ENCODE data around the gene CALHM5. TPM values are rescaled to one million over a fixed set of nuclear protein-coding genes. Genes with fewer than 3 reads are reported as not detected.

Gene CALHM5
- total and polyA plus RNA-seq, 9 of the 15 experiments (the other 6 are each of a cell fraction or from before 2014, with no cell fraction given), result under 0.01 to 0.05 (median 0.02) TPM; not detected in 2

- TF ChIP-seq ZNF398 (CRISPR knock-in tag; IDR thresholded peaks at IDR 0.05), result no peak
- no peak for TF ChIP-seq ZNF263 (CRISPR knock-in tag; IDR thresholded peaks at IDR 0.05; ENCODE audit: borderline replicate concordance)
- TF ChIP-seq KLF13 (tag; IDR thresholded peaks at IDR 0.05; ENCODE audit: borderline replicate concordance, low read depth), result no peak
- peak in 1 of 2 experiments; percentile 31; a peak in 1 of 4 replicates for TF ChIP-seq SRF (CRISPR knock-in tag; IDR thresholded peaks at IDR 0.05)
- no peak for TF ChIP-seq IRF9 (tag; IDR thresholded peaks at IDR 0.05)
- no peak for TF ChIP-seq ZNF316 (IDR thresholded peaks at IDR 0.05)
- no peak for TF ChIP-seq PREB (CRISPR knock-in tag; IDR thresholded peaks at IDR 0.05)
- TF ChIP-seq MYNN (IDR thresholded peaks at IDR 0.05), result no peak
- TF ChIP-seq MYNN (CRISPR knock-in tag; IDR thresholded peaks at IDR 0.05), result no peak
- TF ChIP-seq BCL6 (CRISPR knock-in tag; IDR thresholded peaks at IDR 0.05), result no peak
- no peak for TF ChIP-seq ZNF644 (tag; IDR thresholded peaks at IDR 0.05; ENCODE audit: low read depth)
- no peak for TF ChIP-seq GTF2E2 (tag; IDR thresholded peaks at IDR 0.05)
- no peak for TF ChIP-seq CCNT2 (IDR thresholded peaks at IDR 0.05; ENCODE audit: borderline replicate concordance, extremely low read depth, insufficient read length, low read depth, low read length)
- TF ChIP-seq RCOR1 (IDR thresholded peaks at IDR 0.05; ENCODE audit: borderline replicate concordance in 1 of 2, low read depth in 2 of 2, low read length in 2 of 2), result no peak
- TF ChIP-seq CREB1 (IDR thresholded peaks at IDR 0.05), result no peak
- no peak for TF ChIP-seq CREB1 (CRISPR knock-in tag; IDR thresholded peaks at IDR 0.05)
- TF ChIP-seq NRF1 (conservative IDR thresholded peaks at IDR 0.05 in 1 of 2, IDR thresholded peaks at IDR 0.05 in 1 of 2), result no peak
- peak; percentile 61 for TF ChIP-seq ELF1 (tag; IDR thresholded peaks at IDR 0.05)
- TF ChIP-seq POLR3G (IDR thresholded peaks at IDR 0.05; ENCODE audit: extremely low read depth, insufficient read length, insufficient replicate concordance), result no peak
Observed at GRCh38 chr6:116476002-116476678, 35.3 kb upstream of the CALHM5 start (continued).
